K562 (cell line): ENCODE measurements around the gene ZNF276. TPM values are rescaled to one million over a fixed set of nuclear protein-coding genes. Genes with fewer than 3 reads are reported as not detected.

Experiments used
- BCOR ChIP-seq: fragments of 450-650 bp; IDR thresholded peaks from 2 replicates; pipeline ENCODE4 v1.6.1; 2016
- CCAR2 ChIP-seq: fragments of 200-400 bp; formaldehyde crosslinking; IDR thresholded peaks from 2 replicates; pipeline ENCODE4 v1.6.1; 2017; ENCODE audit warnings: mild to moderate bottlenecking, low read depth, low read length
- CHD1 ChIP-seq: fragments of 200-600 bp; sonication (generic); IDR thresholded peaks from one replicate; pipeline ENCODE4 v1.6.1; 2012; ENCODE audit warnings: mild to moderate bottlenecking, moderate library complexity, low read length, inconsistent platforms
- CHD2 ChIP-seq: IDR thresholded peaks from 2 replicates; pipeline ENCODE4 v1.6.1; 2011; ENCODE audit warnings: low read depth, low read length
- CREBBP ChIP-seq: IDR thresholded peaks from one replicate; pipeline ENCODE4 v1.6.1; 2012; ENCODE audit warnings: low read depth, mild to moderate bottlenecking, control low read depth, inconsistent platforms, low read length
- HIVEP1 ChIP-seq: fragments of 250-450 bp; sonication (Bioruptor Pico); IDR thresholded peaks from 2 replicates; pipeline ENCODE4 v1.4.0; 2020; ENCODE audit warnings: mild to moderate bottlenecking
- NEUROD1 ChIP-seq: fragments of 150-350 bp; IDR thresholded peaks from 2 replicates; pipeline ENCODE4 v1.6.1; 2014; ENCODE audit warnings: borderline replicate concordance, low read length, low read depth; ENCODE audit not compliant: partially characterized antibody
- OTX1 ChIP-seq: fragments of 450-650 bp; formaldehyde crosslinking; IDR thresholded peaks from 2 replicates; pipeline ENCODE4 v1.4.0; 2022; ENCODE audit warnings: mild to moderate bottlenecking
- RBFOX2 ChIP-seq: fragments of 200-400 bp; formaldehyde crosslinking; IDR thresholded peaks from 2 replicates; pipeline ENCODE4 v1.6.1; 2017; ENCODE audit warnings: low read depth, mild to moderate bottlenecking, low read length, moderate library complexity
- SLC30A9 ChIP-seq: fragments of 250-450 bp; sonication (Bioruptor Pico); IDR thresholded peaks from 2 replicates; pipeline ENCODE4 v1.8.0; 2022; ENCODE audit warnings: mild to moderate bottlenecking, moderate library complexity
- SMARCE1 ChIP-seq: fragments of 450-650 bp; IDR thresholded peaks from 2 replicates; pipeline ENCODE4 v1.7.1; 2016; ENCODE audit warnings: mild to moderate bottlenecking
- SP2 ChIP-seq: IDR thresholded peaks from 2 replicates; pipeline ENCODE4 v1.6.1; 2011; ENCODE audit warnings: mild to moderate bottlenecking, low read depth, low read length, moderate library complexity; ENCODE audit not compliant: poor library complexity, severe bottlenecking; ENCODE audit errors: extremely low read depth
- ZNF77 ChIP-seq: fragments of 250-450 bp; sonication (Bioruptor Pico); IDR thresholded peaks from 2 replicates; pipeline ENCODE4 v1.5.0; 2020
- polyA plus RNA-seq, 8 experiments: library from polyadenylated mRNA; depleted of rRNA in 4 of 8; stranded (reverse) in 5 of 8; unstranded in 3 of 8; fragments of >200 nt; fragmentation: Nextera tagmentation in 2 of 8; fragmentation: Illumina TruSeq in 1 of 8; extraction: Ambion mirVana in 2 of 8; extraction: Trizol in 1 of 8; gene quantifications; 2 replicates each; pipeline versions ENCODE4 v1.2.1 to v1.2.3, GENCODE V29; 2011 to 2014; ENCODE audit warnings: inconsistent platforms in 1 of 8, missing spikeins in 1 of 8
- total RNA-seq, 7 experiments: library from RNA; depleted of rRNA in 6 of 7; stranded (reverse); fragments of >200 nt in 6 of 7; fragmentation: Illumina TruSeq in 2 of 7; extraction: Trizol in 2 of 7; gene quantifications; 2 replicates each; pipeline versions ENCODE4 v1.2.1 to v1.2.3, GENCODE V29; 2011 to 2021; ENCODE audit warnings: low replicate concordance in 1 of 7
- TF ChIP-seq, protein P1 (sequence below), 2 experiments: fragments of 450-650 bp in 1 of 2; sonication (generic) in 1 of 2; formaldehyde crosslinking in 1 of 2; IDR thresholded peaks; 2 replicates each; pipeline versions ENCODE4 v1.7.1 to v1.9.0; 2016 to 2022; ENCODE audit warnings: inconsistent platforms in 1 of 2, mild to moderate bottlenecking in 1 of 2, missing genetic modification reagents in 1 of 2
- TF ChIP-seq, protein P2 (sequence below): fragments of 450-650 bp; formaldehyde crosslinking; conservative IDR thresholded peaks from 2 replicates; pipeline ENCODE4 v1.4.0; 2022; ENCODE audit warnings: mild to moderate bottlenecking, missing genetic modification characterization
- TF ChIP-seq, protein P3 (sequence below): sonication (generic); formaldehyde crosslinking; IDR thresholded peaks from 2 replicates; pipeline ENCODE4 v1.8.1; 2022; ENCODE audit warnings: missing genetic modification reagents

Gene ZNF276
- total and polyA plus RNA-seq, 9 of the 15 experiments (the other 6 are each of a cell fraction or from before 2014, with no cell fraction given) = 0.49 to 43.9 (median 15.8) TPM

DNA sequence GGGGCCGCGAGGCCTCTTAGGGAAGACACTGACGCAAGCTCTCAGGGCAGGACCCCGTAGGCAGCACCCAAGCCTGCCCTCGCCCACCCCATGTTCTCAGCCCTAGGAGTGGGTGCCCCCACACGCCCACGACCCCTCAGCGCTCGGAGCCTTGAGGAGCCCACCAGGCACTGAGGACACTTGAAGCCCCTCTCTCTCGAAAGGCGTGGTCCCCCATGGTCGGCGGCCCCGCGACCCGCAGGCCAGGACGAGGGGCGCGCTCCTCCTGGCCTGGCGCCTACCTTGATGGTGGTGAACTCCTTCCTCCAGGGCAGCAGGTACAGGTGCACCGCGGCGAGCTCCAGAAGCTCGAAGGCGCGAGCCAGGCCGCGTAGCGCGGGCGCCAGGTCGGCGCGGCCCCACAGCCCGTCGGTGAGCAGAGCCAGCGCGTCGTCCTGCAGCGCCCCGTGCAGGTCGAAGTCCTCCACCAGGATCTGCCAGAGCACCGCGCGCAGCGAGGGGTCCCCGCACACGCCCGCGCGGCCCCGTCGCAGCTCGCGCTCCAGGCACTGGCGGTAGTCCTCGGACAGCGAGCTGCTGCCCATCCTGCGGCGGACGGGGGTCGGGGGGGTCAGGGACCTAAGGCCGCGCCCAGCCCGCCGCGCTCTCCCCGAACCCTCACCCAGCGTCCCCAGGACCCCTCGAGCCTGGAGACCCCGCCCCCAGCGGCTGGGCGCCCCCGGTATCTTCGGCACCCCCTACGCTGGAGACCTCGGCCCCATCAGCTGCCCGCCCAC, 20.5 kb upstream of the ZNF276 start (continued):
- TF ChIP-seq, protein P1, sequence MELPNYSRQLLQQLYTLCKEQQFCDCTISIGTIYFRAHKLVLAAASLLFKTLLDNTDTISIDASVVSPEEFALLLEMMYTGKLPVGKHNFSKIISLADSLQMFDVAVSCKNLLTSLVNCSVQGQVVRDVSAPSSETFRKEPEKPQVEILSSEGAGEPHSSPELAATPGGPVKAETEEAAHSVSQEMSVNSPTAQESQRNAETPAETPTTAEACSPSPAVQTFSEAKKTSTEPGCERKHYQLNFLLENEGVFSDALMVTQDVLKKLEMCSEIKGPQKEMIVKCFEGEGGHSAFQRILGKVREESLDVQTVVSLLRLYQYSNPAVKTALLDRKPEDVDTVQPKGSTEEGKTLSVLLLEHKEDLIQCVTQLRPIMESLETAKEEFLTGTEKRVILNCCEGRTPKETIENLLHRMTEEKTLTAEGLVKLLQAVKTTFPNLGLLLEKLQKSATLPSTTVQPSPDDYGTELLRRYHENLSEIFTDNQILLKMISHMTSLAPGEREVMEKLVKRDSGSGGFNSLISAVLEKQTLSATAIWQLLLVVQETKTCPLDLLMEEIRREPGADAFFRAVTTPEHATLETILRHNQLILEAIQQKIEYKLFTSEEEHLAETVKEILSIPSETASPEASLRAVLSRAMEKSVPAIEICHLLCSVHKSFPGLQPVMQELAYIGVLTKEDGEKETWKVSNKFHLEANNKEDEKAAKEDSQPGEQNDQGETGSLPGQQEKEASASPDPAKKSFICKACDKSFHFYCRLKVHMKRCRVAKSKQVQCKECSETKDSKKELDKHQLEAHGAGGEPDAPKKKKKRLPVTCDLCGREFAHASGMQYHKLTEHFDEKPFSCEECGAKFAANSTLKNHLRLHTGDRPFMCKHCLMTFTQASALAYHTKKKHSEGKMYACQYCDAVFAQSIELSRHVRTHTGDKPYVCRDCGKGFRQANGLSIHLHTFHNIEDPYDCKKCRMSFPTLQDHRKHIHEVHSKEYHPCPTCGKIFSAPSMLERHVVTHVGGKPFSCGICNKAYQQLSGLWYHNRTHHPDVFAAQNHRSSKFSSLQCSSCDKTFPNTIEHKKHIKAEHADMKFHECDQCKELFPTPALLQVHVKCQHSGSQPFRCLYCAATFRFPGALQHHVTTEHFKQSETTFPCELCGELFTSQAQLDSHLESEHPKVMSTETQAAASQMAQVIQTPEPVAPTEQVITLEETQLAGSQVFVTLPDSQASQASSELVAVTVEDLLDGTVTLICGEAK (IDR thresholded peaks at IDR 0.05) = no peak
- TF ChIP-seq, protein P1 (CRISPR knock-in tag; IDR thresholded peaks at IDR 0.05) = 0 out of 2 replicates have a peak, but pooled peaks have one; percentile 5
- TF ChIP-seq, protein P2, sequence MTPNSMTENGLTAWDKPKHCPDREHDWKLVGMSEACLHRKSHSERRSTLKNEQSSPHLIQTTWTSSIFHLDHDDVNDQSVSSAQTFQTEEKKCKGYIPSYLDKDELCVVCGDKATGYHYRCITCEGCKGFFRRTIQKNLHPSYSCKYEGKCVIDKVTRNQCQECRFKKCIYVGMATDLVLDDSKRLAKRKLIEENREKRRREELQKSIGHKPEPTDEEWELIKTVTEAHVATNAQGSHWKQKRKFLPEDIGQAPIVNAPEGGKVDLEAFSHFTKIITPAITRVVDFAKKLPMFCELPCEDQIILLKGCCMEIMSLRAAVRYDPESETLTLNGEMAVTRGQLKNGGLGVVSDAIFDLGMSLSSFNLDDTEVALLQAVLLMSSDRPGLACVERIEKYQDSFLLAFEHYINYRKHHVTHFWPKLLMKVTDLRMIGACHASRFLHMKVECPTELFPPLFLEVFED (CRISPR knock-in tag) = no peak
- TF ChIP-seq, protein P3, sequence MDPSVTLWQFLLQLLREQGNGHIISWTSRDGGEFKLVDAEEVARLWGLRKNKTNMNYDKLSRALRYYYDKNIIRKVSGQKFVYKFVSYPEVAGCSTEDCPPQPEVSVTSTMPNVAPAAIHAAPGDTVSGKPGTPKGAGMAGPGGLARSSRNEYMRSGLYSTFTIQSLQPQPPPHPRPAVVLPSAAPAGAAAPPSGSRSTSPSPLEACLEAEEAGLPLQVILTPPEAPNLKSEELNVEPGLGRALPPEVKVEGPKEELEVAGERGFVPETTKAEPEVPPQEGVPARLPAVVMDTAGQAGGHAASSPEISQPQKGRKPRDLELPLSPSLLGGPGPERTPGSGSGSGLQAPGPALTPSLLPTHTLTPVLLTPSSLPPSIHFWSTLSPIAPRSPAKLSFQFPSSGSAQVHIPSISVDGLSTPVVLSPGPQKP (CRISPR knock-in tag) = 0 out of 2 replicates have a peak, but pooled peaks have one; percentile 77
- TF ChIP-seq NEUROD1 = no peak
- peak; percentile 39; the same call in 1 of the 2 replicates for TF ChIP-seq RBFOX2
- no peak for TF ChIP-seq BCOR
- TF ChIP-seq SP2 = no peak
- no peak for TF ChIP-seq CREBBP
- TF ChIP-seq SMARCE1 = no peak
- TF ChIP-seq CCAR2 = no peak
- TF ChIP-seq CHD2 = no peak
- TF ChIP-seq CHD1 = no peak
- no peak for TF ChIP-seq HIVEP1 (CRISPR knock-in tag)
- no peak for TF ChIP-seq ZNF77 (CRISPR knock-in tag)
- no peak for TF ChIP-seq SLC30A9 (CRISPR knock-in tag)
- no peak for TF ChIP-seq OTX1
